Measurements from ENCODE around the gene JTB.
"Not testable (repeated sequence)": the region's sequence is repeated elsewhere in the genome, so short reads cannot be mapped to it uniquely, and the experiment has no call there.

Gene JTB

GRCh38 chr1:153981735-153982134 lies 4.3 kb upstream of the JTB start:
- DNase-seq (ENCODE audit: low read depth, low spot score); H3K27ac ChIP-seq: not testable (repeated sequence)

- H3K27ac ChIP-seq; DNase-seq (ENCODE audit: low read depth, low spot score): not testable (repeated sequence)
These were observed 1.6 kb upstream of the JTB start for GRCh38 chr1:153979091-153979490.

GRCh38 chr1:153978274-153978909 lies 918 bp upstream of the JTB start:
- peak overlapping the region; percentile 58 for H3K27ac ChIP-seq

DNA sequence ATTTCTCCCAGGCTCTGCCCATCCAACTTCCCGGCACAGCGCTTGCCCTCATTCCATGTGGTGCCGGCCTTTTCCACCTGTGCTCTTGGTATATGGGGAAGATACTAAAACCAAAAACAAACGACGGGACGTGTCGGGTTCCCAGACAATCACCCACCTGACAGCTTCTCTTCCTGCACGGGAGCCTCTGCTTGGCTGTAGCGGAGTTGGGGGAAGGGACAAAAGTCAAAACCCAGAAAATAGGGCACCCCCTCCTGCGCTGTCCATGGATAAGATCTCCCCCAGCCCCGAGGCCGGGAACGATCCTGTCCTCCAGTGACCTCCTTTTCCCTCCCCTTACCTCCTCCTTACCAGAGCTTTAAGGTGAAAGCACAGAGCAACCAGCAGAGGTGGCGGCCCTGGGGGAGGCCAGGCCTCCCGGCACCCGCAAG lies 640 bp downstream of the JTB start:
- no peak for DNase-seq (ENCODE audit: low read depth, low spot score)
- peak overlapping the region; percentile 58 for H3K27ac ChIP-seq

More at GRCh38 chr1:153978274-153978909, 918 bp upstream of the JTB start:
- DNase-seq (ENCODE audit: low read depth, low spot score) = no peak

- DNase-seq (ENCODE audit: low read depth, low spot score) = no peak
- H3K27ac ChIP-seq = no peak overlapping the region
These were observed 3.9 kb downstream of the JTB start for GRCh38 chr1:153973525-153973924.

DNA sequence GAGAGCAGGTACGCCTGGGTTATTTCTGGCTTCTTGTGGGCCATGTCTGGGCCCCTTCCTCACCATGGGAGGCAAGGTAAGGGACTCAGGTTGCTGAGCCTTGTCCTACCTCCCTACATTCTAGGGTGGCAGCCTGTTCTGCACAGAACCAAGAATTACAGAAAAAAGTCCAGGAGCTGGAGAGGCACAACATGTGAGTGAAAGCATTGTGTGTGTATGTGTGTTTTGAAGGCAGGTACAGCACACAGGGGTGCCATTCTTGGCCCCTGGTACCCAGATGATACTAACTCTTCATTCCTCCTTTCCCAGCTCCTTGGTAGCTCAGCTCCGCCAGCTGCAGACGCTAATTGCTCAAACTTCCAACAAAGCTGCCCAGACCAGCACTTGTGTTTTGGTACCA lies 4.4 kb downstream of the JTB start:
- H3K27ac ChIP-seq = no peak overlapping the region
- no peak for DNase-seq (ENCODE audit: low read depth, low spot score)

DNA sequence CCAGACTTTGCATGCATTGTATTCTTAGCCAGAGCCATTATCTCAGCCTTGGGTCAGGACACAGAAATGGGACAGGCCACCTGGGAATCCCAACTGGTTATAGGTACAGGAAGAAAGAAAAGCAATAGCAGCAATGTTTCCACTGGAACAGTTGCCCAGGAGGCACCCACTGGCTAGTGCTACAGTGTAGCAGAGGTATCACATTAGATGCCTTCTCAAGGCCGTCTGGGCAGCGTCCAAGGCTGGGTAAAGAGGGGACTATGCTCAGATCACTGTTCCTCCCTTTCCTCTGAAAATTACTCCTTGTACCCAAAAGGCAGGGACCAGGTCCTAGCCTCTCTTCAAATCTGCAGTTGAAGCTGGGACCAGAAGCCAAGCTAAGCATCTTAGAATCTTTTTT lies 7.1 kb downstream of the JTB start:
- DNase-seq (ENCODE audit: low read depth, low spot score) = no peak

GRCh38 chr1:153968972-153969371 lies 8.5 kb downstream of the JTB start:
- no peak overlapping the region for H3K27ac ChIP-seq
- DNase-seq (ENCODE audit: low read depth, low spot score) = no peak

More for the DNA sequence above, 7.1 kb downstream of the JTB start:
- no peak overlapping the region for H3K27ac ChIP-seq

DNA sequence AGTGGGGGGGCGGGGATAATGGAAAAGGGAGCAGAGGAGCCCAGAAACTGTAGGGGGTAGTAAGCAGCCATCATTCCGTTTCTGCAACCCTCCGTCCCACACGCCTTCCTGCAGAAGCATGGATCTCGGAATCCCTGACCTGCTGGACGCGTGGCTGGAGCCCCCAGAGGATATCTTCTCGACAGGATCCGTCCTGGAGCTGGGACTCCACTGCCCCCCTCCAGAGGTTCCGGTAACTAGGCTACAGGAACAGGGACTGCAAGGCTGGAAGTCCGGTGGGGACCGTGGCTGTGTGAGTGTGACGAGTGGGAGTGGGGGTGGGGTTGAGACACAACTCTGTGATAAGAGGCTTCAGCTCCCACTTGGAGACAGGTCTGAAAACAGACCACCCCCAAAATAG lies 9.1 kb downstream of the JTB start:
- no peak overlapping the region for H3K27ac ChIP-seq
- DNase-seq (ENCODE audit: low read depth, low spot score) = no peak

GRCh38 chr1:153968000-153968363 lies 9.5 kb downstream of the JTB start:
- no peak for DNase-seq (ENCODE audit: low read depth, low spot score)
- peak overlapping the region; percentile 79 for H3K27ac ChIP-seq

DNA sequence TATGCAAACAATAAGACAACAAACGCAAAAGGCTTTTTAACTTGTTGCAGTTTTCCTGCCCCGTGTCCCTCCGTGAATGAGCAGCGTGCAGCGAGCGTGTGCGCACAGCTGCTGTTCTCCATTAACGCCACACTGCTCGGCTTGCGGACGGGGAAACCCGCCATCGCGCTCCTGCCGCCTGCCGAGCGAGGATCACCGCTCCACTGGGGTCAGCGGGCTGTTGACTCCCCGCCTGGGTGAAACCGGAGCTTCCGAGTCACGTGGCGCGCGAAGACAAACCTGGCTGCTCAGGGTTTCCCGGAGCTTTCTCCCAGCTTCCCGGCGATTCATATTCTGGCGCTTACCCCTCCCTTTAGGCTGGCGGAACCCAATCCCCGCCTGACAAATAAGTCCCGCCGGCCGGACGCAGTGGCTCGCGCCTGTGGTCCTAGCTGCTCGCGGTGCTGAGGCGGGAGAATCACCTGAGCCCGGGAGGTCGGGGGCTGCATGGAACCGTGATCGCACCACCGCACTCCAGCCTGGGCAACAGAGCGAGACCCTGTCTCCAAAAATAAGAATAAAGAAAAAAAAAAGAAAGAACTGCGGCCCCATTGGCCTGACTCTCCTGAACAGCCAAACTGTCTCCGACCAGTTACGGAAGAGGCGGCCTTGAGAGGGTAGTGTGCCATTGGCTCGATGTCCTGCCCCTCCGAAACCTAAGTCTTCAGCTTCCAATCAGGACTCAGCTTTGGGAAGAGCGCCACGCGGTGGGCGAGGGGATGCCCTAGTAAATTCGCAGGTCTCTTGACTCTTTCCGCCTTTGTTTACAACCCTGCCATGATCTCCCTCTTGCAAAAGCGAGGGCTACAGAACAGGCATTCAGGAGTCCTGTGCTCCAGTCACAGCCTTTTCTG lies 10.1 kb downstream of the JTB start, which contains the start of gene CREB3L4:
TSS of gene CREB3L4 (plus strand) at position 796 of the 893 bp plus-strand sequence. CDS start 624 bp downstream, outside the sequence.
- H3K27ac ChIP-seq = peak within 1 kb of the TSS; percentile 79
- DNase-seq (ENCODE audit: low read depth, low spot score) = peak; percentile 88

DNA sequence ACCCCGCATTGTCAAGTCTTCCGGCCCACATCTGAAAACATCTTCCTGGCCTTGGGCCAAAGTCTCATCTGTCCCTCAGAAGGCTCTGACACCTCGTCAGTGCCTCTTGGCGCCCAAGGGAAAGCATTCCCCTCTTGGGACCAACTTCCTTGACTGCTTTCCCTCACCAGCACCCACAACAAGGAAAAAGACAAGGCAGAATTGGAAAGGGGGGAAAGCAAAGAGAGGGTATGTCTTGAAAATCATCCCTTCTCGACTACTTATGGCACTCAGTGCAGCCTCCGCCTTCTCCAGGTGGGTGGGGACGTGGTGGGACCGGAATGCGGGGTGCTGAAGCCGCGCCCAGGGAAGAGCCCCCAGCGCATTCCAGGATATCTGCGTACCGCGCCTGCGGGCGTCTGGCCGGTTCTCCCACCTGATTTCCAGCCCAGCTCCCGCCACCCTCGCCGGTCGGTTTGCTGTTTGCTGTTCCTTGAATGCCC lies 13.6 kb downstream of the JTB start:
- H3K27ac ChIP-seq = peak overlapping the region; percentile 93
- DNase-seq (ENCODE audit: low read depth, low spot score) = no peak

DNA sequence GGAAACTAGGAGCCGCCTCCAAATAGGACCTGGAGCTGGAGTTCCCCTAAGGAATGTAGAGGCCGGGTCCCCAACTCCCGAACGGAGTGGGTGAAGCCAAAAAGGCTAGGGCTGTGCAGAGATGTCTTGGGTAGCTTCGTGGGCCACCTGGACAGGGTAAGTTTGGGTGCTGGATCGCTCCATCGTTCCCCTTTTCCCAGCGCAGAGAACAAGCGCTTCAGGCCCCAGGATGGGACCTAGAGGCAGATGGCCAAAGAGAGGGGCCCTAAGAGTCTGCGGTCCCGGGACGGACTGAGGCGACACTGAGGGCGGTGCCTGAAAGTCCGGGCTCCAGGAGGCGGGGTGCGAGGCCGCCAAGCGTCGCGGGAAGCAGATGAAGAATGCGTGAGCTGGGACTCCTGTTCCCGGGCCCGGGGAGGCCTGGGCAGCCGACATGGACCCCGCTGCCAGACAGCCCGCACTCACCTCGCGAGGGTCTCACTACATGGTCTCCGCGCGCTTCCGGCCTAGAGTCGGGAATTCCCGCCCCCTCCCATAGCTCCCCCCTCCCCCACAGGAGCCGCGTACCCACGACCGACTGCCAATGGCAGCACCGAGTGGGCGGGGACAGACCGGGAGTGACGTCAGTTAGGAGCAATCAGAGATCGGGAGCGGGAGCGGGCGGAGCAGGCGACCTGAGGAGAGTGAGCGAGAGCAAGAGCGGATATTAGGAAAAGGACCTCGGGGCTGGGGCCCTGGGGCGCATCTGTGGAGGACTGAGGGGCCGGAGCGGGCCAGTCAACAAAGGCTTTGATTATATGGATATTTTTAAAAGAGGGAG lies 14.2 kb downstream of the JTB start, which contains the start of gene SLC39A1:
TSS of gene SLC39A1 (minus strand) at position 508 of the 820 bp plus-strand sequence. CDS start 822 bp downstream, outside the sequence.
- peak within 1 kb of the TSS; percentile 93 for H3K27ac ChIP-seq
- DNase-seq (ENCODE audit: low read depth, low spot score) = peak; percentile 72

GRCh38 chr1:153962088-153963029 lies 15.1 kb downstream of the JTB start:
- peak overlapping the region; percentile 93 for H3K27ac ChIP-seq

DNA sequence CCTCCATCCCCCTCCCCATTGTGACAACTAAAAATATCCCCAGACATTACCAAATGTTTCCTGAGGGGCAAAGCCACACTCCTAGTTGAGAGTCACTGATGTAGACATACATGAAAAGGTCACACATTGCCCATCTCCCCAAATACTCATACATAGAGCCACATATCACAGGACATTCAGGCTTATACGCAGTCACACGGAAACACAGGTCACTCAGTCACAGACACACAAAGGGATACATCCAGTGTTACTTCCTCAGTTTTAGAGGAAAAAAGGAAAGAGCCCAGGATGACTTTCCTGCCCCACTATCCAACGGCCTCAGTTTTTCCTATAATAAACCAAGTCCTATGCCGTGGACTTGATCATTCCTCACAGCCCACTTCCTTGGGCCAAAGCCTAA lies 16.1 kb downstream of the JTB start:
- peak overlapping the region; percentile 93 for H3K27ac ChIP-seq
- DNase-seq (ENCODE audit: low read depth, low spot score) = no peak

More at GRCh38 chr1:153962088-153963029, 15.1 kb downstream of the JTB start:
- no peak for DNase-seq (ENCODE audit: low read depth, low spot score)

GRCh38 chr1:153960206-153960605 lies 17.3 kb downstream of the JTB start:
- DNase-seq (ENCODE audit: low read depth, low spot score) = no peak
- no peak overlapping the region for H3K27ac ChIP-seq

DNA sequence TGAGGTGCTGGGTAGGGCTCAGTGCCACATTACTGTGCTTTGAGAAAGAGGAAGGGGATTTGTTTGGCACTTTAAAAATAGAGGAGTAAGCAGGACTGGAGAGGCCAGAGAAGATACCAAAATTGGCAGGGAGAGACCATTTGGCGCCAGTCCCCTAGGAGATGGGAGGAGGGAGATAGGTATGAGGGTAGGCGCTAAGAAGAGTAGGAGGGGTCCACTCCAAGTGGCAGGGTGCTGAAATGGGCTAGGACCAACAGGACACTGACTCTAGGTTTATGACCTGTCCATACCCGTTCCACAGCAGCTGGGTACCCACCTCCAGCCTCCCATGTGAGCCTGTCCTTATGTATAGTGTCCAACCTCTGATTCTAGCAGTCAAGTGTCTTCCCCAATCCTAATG lies 18.0 kb downstream of the JTB start:
- H3K27ac ChIP-seq = no peak overlapping the region
- DNase-seq (ENCODE audit: low read depth, low spot score) = no peak

DNA sequence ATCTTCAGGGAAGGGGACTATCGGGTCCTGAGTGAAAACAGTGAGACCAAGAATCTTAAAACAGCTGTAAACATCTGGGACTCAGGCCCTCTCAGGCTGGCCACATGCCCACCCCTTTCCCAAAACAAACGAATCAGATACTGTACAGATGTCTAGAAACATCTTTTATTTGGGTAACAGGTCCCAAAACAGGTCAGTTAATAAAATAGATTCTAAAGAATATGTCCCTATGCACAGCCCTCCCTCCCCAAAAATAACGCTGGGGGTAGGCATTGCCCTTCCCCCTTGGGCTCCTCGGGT lies 18.6 kb downstream of the JTB start:
- peak overlapping the region; percentile 83 for H3K27ac ChIP-seq
- DNase-seq (ENCODE audit: low read depth, low spot score) = no peak

All from epithelial cell of prostate (primary cell).